GM18868 (cell line): Measurements from ENCODE around the gene NCKIPSD.

ENCODE experiments used
- ATAC-seq: cut with Tn5 transposase; IDR thresholded peaks from one replicate; pipeline ENCODE4 v1.9.1; 2021; ENCODE audit warnings: mild to moderate bottlenecking, moderate library complexity; ENCODE audit not compliant: unreplicated experiment

NCKIPSD gene

DNA sequence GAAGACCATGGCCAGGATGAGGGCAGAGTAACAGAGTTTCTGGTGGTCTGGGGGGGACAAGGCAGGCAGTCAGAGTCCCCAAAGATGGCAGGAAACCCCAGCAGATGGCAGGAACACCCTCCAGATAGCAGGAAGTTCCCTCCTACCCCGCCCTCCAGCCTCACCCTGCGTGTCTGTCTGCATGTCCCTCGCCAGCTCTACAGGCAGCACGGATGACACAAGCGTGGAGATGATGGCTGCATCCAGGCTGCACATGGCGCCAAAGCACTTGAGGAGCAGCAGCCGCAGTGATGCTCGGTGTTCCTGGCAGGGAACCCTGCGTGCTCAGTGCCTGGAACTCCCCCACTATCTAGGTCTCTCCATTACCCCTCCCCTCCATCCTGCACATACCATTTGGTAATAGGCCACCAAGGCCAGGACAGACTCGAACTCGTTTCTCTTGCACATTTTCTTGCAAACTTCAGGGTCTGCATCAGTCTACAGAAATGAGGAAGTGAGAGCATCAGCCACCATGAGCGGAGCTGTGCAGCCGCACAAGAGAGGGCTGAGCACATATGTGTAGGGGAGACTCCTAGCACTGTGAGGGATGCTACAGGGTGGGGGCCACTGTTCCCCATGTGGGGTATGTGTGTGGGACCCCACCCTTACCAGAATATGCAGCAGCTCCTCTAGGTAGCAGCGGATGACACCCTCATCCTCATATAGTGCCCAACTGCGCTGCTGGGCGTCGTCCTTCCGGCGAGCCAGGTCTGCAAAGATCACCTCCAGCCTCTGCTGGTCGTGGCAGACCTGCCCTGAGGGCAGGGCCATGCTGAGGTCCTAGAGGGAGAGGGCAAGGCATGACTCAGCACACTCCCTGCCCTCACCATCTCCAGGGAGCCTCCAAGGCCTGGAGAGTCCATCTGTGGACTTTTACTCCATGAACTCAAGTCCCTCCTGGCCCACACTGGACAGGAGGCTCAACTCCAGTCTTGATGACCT is 6.0 kb downstream of the NCKIPSD start:
- ATAC-seq = peak; percentile 39

DNA sequence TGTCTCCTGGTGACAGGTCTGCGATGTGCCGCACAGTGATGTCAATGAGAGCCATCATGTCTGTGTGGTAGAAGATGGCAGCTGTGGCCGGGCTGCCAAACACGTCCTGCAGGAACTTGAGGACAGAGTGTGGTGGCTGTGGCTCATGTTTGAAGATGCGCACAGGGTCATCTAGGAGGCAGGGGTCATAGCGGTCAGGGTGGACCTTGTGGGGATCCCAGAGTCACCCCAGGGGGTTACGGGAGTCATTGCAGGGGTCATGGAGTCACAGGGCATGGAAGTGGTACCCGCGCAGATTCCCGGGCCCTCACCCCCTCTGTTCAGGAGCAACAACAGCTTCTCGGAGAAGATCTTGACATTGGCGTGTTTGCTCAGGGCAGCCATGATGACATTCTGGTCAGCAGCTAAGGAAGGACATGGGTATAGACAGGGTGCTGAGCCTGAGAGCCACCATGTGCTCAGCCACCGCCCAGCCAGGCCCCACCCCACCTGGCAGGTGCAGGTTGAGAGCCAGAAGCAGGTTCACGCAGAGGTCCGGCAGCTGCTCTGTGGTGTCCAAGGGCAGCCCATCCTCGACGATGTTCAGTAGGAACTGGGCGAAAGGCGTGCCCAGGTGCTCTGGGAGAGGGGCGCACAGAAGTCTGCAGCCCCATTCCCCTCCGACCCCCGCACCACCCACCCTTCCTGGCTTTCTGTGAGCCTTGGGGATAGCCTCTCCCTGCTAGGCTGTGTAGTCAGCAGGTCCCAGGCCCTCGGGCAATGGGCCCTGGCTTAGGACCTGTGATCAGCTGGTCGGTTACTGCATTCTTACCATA is 6.9 kb downstream of the NCKIPSD start:
- no peak for ATAC-seq

DNA sequence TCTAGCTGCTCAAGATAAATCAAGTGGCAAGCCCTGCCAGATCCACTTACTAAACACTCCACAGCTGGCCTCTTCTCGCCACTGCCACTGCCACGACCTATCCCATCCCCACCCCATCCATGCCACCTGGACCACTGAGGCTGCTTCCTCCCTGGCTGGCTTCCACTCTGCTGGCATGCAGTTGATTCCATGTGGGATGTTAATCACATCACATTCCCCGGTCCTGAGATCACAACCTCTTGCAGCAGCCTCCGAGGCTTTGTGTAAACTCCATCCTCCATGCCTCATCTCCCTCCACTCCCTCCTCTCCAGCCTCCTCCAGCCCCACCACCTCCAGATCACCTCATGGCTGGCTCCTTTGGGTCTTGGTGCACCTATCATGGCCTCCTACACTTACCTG is 7.7 kb downstream of the NCKIPSD start:
- ATAC-seq = no peak

DNA sequence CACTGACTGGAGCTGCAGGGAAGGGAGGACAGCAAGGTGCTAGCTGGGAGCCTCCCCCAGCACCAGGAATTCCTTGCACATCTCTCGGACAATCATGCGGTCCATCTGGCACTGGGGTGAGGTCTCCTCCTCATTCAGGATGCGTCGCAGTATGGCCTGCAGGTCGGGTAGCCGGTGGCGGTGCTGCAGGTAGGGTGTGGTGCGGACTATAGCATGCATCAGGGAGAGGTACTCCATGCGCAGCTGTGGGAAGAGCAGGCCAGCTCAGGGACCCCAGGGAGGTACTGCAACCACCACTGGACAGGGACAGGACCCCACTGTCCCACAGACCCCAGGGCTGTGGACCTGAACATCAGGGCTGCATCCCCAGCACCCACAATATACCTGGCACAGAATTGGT is 11.2 kb downstream of the NCKIPSD start:
- ATAC-seq = no peak

DNA sequence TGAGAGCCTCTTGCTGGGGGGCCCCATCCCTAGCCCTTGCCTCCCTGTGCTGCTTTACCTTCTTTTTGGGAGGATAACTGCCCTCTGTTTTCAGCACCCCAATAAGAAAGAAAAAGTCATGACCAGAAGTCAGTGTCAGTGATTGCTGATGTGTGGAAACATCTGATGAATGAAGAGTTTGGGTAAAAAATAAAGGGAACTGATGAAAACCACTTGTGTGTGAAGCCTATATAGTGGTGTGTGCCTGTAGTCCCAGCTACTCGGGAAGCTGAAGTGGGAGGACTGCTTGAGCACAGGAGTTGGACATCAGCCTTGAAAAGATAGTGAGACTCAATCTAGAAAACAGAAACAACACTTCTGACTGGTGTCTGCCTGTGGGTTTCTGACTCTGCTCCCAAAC is 13.2 kb downstream of the NCKIPSD start:
- no peak for ATAC-seq

DNA sequence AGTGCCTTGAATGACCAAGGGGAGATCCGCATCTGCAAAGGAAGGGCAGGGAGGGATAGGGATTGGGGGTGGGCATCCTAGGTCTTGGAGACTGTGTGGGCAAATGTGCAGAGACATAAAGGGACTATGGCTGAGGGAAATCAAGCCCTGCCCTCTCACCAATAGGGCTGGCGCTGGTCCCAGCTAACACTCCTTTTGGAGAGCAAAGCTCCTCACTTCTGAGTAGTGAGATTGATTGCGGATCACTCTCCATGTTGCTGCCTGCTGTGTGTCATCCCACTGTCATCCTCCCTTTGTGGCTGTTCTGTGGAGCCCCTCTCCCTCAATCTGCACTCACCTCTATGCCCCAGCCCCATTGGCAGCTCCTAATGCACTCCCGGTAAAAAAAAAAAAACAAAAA is 20.8 kb downstream of the NCKIPSD start:
- no peak for ATAC-seq

DNA sequence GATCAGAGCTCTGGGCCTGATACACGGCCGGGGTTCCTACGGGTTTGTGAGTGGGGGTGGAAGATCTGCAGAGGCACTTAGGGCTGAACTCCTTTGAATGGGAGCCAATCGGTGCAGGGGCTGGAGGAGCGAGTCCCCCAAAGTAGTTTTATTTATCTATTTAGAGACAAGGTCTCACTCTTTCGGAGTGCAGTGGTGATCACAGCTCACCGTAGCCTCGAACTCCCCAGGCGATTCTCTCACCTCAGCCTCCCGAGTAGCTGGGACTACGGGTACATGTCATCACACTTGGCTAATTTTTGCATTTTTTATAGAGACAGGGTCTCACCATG is 21.4 kb downstream of the NCKIPSD start:
- no peak for ATAC-seq

DNA sequence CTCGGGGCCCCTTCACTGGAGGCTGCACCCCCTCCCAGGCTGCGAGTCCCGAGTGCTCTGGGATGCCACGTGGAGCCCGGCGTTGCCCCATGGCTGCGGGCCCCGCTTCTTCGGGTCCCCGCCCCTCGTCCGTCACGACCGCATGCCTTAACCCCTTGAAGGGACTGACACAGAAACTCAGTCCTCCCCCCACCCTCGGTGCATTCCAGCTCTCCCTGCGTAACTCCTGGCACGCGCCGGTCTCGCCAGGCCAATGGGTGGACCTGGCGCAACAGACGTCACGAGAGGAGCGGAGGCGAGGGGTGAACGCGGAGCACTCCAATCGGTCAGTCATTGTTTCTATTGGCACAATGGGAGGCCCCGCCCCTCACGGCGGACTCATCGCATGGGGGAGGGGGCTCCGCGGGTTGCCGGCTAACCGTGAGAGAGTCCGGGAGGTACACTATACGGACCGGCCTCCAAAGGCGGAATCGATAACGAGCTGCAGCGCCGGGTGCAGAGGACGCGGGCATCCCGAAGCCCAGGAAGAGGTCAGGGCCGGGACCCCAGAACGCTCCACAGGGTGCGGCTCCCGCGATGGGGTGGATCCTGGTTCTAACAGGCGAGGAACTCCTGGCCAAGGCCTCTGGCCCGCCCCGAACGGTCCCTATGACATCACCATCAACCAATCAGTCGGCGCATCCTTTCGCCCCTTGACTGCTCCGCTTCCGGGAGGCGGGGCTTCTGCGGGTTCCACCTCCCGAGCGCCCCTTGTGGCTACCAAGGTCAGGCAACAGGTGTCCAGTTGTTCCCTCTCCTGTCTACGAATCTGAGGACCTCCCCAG is 22.0 kb downstream of the NCKIPSD start:
- peak; percentile 85 for ATAC-seq

DNA sequence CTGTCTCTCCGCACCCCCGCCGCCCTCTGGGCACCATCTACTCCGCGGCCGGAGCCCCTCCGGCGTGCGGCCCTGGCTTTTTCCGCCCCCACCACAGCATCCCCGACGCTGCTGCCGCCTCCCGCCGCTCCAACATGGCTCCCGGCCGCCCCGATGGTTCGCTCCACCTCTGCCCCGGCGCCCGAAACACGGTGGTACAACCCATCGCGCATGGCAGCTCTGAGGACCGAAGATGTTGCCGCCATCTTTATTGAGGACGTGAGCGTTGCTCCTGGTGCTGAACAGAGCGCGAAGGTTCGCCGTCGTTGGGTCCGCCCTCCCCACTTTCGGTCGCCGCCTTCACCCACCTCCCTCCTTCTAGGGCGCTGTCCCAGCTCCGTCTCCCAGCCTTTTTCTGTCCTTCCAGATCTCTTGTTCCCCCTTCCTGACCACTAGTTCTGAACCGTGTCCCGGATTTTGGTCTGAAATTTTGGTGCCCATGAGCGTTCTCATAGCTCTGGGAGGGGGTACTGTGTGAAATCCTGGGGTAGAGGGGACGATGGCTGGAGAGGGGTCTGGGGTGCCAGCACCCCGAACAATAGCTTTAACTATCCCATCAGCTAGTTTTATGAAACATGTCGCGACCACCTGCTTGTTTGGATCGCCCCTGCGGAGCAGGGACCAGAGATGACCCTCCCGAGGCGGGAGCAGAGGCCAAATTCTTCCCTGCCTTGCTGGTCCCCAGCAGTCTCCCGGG is 22.8 kb downstream of the NCKIPSD start, which contains the start of gene CELSR3:
TSS of gene CELSR3 (minus strand) at position 134 of the 736 bp plus-strand sequence. CDS start 252 bp downstream, outside the sequence.
- no peak for ATAC-seq

DNA sequence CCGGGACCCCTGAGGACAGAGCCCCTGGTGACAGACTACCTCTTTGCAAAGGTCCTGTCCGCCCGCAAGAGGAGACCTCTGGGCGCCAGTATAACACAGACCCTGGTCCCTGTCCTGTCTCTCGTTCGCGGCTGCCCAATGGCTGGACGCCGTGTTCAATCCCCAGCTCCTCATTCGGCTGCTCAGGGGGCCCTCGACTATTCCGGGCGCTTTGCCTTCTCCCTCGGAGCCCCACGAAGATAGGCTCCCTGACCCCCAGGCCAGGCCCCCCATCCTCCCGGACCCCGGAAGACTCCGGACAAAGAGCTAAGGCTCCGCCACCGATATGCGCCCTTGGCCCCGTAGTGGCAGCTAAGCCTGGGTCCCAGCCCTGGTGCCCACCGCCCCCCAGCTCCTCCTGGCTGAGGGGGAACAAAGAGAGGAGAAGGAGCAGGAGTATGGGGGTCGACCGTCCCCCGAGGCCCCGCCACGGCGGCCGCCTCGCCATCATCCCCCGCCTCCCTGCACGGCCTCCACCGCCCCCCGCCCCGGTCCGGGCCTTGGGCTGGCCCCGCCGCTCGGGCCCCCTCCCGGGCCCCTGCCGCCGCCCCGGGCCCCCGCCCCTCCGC is 23.5 kb downstream of the NCKIPSD start:
- ATAC-seq = no peak

DNA sequence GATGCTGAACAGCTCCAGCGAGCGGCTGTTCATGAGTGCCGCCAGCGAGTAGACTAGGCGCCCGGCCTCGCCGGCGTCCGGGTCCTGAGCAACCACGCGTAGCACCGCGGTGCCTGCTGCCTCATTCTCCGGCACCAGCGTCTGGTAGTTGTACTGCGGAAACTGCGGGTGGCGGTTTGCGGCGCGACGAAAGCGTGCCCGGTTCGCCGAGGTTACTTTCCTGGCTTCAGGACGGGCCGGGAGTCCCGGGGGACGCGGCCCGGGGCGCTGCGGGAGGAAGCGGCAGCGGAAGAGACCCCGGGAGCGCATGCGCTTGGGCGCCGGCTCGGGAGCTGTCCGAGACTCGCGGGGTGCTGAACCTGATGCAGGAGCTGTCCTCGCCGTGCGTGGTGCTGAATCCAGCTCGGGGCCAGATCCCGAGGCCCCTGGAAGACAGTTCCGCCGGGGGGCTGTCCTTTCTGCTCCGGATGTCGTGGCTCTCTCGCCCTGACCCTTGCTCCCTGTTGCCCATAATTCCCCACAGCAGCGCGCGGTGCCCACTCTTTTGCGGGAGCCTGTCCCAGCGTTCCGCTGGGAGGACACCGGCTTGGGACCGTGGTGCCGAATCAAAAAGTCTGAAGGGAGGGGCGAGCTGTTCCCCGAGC is 24.1 kb downstream of the NCKIPSD start:
- ATAC-seq = no peak

DNA sequence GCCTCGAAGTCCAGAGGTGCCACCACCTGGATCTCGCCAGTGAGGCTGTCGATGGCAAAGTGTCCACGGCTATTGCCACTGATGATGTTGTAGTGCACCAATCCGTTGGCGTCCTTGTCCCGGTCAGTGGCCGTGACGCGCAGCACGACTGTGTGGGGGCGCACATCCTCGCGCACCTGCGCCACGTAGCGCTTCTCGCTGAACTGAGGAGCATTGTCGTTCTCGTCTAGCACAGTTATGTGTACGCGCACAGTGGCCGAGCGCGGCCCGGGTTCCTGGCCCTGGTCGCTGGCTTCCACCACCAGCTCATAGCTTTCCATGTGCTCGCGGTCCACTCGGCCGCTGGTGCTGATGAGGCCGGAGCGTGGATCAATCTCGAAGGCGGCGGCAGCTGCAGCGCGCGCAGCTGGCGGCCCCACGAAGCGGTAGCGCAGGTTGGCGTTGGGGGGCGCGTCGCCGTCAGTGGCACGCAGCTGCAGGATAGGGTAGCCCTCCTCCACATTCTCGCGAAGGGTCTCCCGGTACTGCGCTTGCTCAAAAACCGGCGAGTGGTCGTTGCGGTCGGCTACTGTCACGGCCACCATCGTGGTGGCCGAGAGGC is 24.8 kb downstream of the NCKIPSD start:
- no peak for ATAC-seq

DNA sequence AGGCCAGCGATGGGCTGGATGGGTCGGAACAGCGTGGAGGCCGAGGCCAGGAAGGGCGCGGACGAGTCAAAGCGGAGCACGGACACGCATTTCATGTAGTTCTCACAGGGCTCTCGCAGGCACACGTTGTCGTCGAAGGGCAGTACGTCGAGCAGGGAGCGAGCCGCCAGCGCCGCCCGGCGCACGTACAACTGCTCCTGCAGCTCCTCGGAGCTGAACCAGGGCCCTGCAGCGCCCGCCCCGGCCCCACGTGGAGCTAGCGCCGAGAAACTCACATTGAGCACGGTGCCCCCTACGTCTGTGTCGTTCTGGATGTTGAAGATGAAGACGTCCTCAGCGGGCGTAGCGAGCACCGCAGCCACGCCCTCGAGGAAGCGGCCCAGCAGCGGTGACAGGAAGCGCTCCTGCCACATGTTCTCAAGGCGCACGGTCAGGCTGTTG is 28.9 kb downstream of the NCKIPSD start:
- no peak for ATAC-seq

DNA sequence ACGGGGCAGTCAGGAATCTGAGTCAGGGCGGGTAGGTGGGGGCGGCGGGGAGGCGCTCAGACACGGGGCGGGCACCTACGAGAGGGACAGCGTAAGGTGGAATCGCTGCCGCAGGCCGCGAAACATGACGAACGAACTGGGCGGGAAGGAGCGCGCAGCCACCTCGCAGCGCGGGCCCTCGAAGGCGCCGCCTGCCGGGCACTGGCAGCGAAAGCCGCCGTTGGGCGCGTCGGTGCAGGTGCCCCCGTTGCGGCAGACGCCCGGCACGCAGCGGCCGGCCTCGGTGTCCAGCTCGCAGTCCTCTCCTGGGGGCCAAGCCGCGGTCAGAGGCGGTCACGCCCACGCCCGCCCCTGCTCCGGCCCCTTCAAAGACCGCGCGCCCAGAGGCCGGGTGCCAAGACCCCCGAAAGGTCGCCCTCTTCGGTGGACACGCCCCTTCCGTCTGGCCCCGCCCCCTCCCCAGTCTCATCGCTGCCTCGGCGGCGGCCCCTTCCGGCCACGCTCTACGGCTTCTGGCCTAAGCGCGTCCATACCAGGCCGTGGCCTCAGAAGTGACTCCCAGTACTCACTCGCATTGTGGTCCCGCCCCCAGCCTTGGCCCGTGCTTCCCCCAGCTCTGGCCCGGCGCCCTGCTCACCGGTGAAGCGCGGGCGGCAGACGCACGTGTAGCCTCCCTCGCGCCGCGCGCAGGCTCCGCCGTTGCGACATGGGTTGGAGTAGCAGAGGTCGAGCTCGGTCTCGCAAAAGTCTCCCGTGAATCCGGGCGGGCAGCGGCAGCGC is 29.5 kb downstream of the NCKIPSD start:
- ATAC-seq = peak; percentile 58

DNA sequence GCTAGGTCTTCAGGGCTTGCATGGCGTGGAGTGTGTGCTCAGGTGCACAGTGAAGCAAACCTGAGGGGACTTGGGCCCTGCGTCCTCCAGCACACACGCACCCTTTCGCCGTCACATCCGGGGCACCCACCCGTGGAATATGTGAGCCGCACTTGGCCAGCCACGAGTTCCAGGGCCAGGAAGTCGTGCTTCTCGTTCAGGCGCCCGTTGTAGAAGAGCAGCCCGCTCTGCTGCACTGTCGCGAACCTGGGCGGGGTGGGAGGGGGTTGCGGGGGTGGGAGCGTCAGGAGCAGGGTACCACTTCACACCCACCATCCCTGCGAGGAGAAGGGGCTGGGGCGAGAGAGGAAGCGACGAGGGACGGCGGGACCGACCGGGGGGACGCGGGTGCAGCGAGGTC is 30.1 kb downstream of the NCKIPSD start:
- ATAC-seq = peak; percentile 12

DNA sequence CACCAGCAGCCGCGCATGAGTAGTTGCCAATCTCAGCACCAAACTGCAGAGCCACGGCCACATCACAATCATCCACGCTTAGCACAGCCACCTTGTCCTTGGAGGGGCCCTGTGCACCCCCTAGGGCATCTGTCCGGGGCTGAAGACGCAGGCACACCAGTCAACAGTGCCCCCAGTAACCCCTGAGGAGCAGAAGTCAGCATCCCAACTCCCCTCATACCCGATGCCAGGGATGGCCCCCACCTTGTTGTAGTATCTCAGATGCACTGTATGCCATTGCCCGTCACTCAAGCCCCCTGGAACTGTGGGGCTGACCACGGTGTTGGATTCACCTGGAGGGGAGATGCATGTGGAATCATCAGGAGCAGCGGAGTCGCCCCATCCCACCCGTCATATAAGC is 30.7 kb downstream of the NCKIPSD start:
- no peak for ATAC-seq

DNA sequence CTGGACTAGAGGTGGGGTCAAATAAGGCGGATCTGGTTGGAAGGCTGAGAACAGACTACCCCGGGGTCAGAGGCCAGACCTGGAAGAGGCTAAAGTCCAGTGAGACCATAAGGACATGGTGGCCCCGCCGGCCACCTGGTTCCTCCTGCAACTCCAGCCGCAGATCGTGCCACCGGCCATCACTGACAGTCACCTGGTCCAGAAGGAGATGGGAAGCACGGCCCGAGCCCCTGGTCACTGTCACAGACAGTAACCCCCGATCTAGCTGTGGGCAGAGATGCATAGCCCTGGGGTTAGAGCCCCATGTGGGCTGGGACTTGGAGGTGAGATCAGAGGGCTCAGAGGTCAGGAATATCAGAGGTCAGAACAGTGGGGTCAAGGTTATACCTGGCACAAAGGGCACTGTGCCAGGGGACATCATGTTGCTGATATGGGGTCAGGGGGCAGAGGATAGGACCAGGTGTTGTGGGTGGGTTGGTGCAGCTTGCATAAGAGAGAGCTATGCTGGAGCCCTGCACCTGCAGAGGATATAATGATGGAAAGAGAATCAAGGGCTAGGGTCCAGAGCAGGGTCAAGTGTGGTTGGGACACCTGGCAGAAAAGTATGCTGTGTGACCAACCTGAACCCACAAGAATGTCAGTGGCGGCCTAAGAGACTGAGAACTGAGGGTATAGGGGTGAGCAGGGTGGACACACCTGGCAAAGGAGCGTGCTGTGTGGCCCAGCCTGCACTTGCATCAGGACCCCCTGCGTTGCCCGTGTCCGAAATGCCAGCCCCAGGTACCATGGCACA is 32.6 kb downstream of the NCKIPSD start:
- no peak for ATAC-seq
